Measurements from ENCODE around the gene PRKCE. TPM values are rescaled to one million over a fixed set of nuclear protein-coding genes. Genes with fewer than 3 reads are reported as not detected.

The PRKCE gene
- total RNA-seq, 2 experiments from 2014 or later = 24.9 to 26.2 TPM

DNA sequence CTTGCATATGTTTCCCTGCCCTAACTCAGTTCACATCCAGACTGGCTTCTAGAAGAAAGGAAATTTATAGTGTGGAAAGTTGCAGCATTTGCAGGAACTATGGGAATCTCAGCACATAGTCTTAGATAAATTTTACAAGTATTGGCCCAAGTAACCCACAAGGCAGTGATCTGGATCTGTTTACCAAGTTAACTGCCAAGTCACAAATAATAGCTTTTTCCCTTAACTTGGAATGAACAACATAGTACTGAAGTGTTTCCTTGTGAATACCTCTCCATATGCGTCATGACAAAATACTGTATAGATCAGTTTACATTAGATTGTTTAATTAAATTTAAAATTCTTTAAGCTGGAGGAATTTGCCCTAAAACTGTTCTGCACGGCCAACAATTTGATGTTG is 390.0 kb downstream of the PRKCE start:
- intact Hi-C loops (cut with DNase I, micrococcal nuclease) = no loop called here
- Histone ChIP-seq H3K4me1 (ENCODE audit: insufficient read depth, low read length) (no peaks in the 10 kb centered on the region), H3K36me3 (ENCODE audit: insufficient read depth, low read length) (no peaks in the 10 kb centered on the region), H3K27ac (ENCODE audit: low read depth in 1 of 2, low read length in 2 of 2) (no peak overlapping the region), H3K9me3 (ENCODE audit: control insufficient read depth in 1 of 2, insufficient read depth in 1 of 2, low read length in 2 of 2) (no peaks in the 10 kb centered on the region), H3K4me3 (ENCODE audit: low read length) (no peak overlapping the region), H3K27me3 (ENCODE audit: control insufficient read depth in 1 of 2, insufficient read depth in 2 of 2, low read length in 2 of 2) (no peaks in the 10 kb centered on the region)
- H3K9me3 Mint-ChIP-seq = no peaks in the 10 kb centered on the region
- H3K27me3 Mint-ChIP-seq = no peaks in the 10 kb centered on the region
- CTCF ChIA-PET = no interaction called here
- TF ChIP-seq, protein P1, sequence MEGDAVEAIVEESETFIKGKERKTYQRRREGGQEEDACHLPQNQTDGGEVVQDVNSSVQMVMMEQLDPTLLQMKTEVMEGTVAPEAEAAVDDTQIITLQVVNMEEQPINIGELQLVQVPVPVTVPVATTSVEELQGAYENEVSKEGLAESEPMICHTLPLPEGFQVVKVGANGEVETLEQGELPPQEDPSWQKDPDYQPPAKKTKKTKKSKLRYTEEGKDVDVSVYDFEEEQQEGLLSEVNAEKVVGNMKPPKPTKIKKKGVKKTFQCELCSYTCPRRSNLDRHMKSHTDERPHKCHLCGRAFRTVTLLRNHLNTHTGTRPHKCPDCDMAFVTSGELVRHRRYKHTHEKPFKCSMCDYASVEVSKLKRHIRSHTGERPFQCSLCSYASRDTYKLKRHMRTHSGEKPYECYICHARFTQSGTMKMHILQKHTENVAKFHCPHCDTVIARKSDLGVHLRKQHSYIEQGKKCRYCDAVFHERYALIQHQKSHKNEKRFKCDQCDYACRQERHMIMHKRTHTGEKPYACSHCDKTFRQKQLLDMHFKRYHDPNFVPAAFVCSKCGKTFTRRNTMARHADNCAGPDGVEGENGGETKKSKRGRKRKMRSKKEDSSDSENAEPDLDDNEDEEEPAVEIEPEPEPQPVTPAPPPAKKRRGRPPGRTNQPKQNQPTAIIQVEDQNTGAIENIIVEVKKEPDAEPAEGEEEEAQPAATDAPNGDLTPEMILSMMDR (IDR thresholded peaks at IDR 0.05) = no peak
- H3K4me3 Mint-ChIP-seq = no peak overlapping the region
- no peaks in the 10 kb centered on the region for H3K4me1 Mint-ChIP-seq (ENCODE audit: low read depth)
- DNase-seq (no peak), ATAC-seq (ENCODE audit: poor library complexity) (no peak)
- no peak overlapping the region for H3K27ac Mint-ChIP-seq
- POLR2A ChIA-PET = no interaction called here
- no peaks in the 10 kb centered on the region for H3K36me3 Mint-ChIP-seq (ENCODE audit: low read depth)

DNA sequence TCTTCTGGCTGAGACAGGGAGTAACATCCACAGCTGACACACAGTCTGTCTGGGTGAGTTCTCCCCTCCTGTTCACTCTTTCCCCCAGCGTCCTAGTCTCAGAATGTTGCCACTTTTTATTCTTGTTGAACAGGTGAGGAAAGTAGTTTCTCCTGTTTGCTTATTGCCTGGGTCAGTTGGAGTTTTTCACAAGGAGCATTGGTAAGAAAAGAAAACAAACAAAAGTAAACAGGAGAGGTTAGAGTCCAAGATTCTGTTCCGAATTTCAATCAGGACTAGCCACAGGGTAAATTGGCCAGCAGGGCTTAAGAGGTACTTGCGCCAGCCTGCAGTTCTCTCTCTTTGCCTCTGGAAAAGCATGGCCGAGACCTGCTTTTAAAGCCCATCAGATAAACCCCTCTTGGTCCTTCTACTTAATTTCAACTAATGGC is 390.7 kb downstream of the PRKCE start:
- no peaks in the 10 kb centered on the region for H3K4me1 Mint-ChIP-seq (ENCODE audit: low read depth)
- ChIA-PET POLR2A (no interaction called here), CTCF (no interaction called here)
- intact Hi-C loops (cut with DNase I, micrococcal nuclease) = no loop called here
- TF ChIP-seq, protein P1 (IDR thresholded peaks at IDR 0.05) = no peak
- H3K4me3 ChIP-seq (ENCODE audit: low read length) = no peak overlapping the region
- ATAC-seq (ENCODE audit: poor library complexity) (no peak), DNase-seq (no peak)
- no peaks in the 10 kb centered on the region for H3K9me3 Mint-ChIP-seq
- no peaks in the 10 kb centered on the region for H3K36me3 Mint-ChIP-seq (ENCODE audit: low read depth)
- no peak overlapping the region for H3K27ac ChIP-seq (ENCODE audit: low read depth in 1 of 2, low read length in 2 of 2)
- H3K36me3 ChIP-seq (ENCODE audit: insufficient read depth, low read length) = no peaks in the 10 kb centered on the region
- H3K27me3 Mint-ChIP-seq = no peaks in the 10 kb centered on the region
- H3K4me1 ChIP-seq (ENCODE audit: insufficient read depth, low read length) = no peaks in the 10 kb centered on the region
- H3K27ac Mint-ChIP-seq = no peak overlapping the region
- no peaks in the 10 kb centered on the region for H3K9me3 ChIP-seq (ENCODE audit: control insufficient read depth in 1 of 2, insufficient read depth in 1 of 2, low read length in 2 of 2)
- H3K4me3 Mint-ChIP-seq = no peak overlapping the region
- no peaks in the 10 kb centered on the region for H3K27me3 ChIP-seq (ENCODE audit: control insufficient read depth in 1 of 2, insufficient read depth in 2 of 2, low read length in 2 of 2)

GRCh38 chr2:46042711-46043110 is 391.2 kb downstream of the PRKCE start:
- H3K27me3 Mint-ChIP-seq = no peaks in the 10 kb centered on the region
- Histone ChIP-seq H3K27me3 (ENCODE audit: control insufficient read depth in 1 of 2, insufficient read depth in 2 of 2, low read length in 2 of 2) (no peaks in the 10 kb centered on the region), H3K36me3 (ENCODE audit: insufficient read depth, low read length) (no peaks in the 10 kb centered on the region), H3K9me3 (ENCODE audit: control insufficient read depth in 1 of 2, insufficient read depth in 1 of 2, low read length in 2 of 2) (no peaks in the 10 kb centered on the region), H3K4me1 (ENCODE audit: insufficient read depth, low read length) (no peaks in the 10 kb centered on the region), H3K27ac (ENCODE audit: low read depth in 1 of 2, low read length in 2 of 2) (no peak overlapping the region), H3K4me3 (ENCODE audit: low read length) (no peak overlapping the region)
- ATAC-seq (ENCODE audit: poor library complexity) (no peak), DNase-seq (no peak)
- POLR2A ChIA-PET = no interaction called here
- CTCF ChIA-PET = no interaction called here
- H3K9me3 Mint-ChIP-seq = no peaks in the 10 kb centered on the region
- no peak overlapping the region for H3K4me3 Mint-ChIP-seq
- H3K27ac Mint-ChIP-seq = no peak overlapping the region
- TF ChIP-seq, protein P1 (IDR thresholded peaks at IDR 0.05) = no peak
- H3K4me1 Mint-ChIP-seq (ENCODE audit: low read depth) = no peaks in the 10 kb centered on the region
- H3K36me3 Mint-ChIP-seq (ENCODE audit: low read depth) = no peaks in the 10 kb centered on the region
- intact Hi-C loops (cut with DNase I, micrococcal nuclease) = no loop called here
